ENCODE measurements around the gene PALS2.

DNA sequence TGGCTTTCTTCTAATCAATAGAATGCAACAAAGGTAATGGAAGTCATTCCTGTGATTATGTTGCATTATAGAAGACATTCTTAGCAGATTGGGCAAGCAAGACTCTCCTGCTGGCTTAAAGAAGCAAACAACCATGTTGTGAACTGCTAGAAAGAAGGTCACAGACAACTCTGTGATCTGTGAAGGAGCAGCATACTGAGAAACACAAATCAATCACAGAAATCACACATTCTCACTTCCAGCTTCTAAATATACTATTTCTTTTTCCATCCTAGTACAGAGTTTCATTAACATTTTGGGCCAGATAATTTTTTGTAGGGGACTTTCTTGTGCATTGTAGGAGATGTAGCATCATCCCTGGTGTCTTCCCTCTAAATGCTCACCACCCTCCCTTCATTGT is 28.0 kb upstream of the PALS2 start:
- TF ChIP-seq CTCF (conservative IDR thresholded peaks at IDR 0.05 in 1 of 2, IDR thresholded peaks at IDR 0.05 in 1 of 2; ENCODE audit: extremely low read depth in 1 of 2, insufficient read depth in 1 of 2, low read depth in 1 of 2, low read length in 2 of 2) = no peak
- TF ChIP-seq EZH2 (IDR thresholded peaks at IDR 0.05; ENCODE audit: borderline replicate concordance, low read length) = no peak

Data from mammary epithelial cell (primary cell).